IMR-90 (cell line): Measurements from ENCODE around the gene SCAF4. TPM values are rescaled to one million over a fixed set of nuclear protein-coding genes. Genes with fewer than 3 reads are reported as not detected.

Experiments
- ATAC-seq: fragments of 200-7000 bp; cut with Tn5 transposase; 2 replicates; pipeline ENCODE4 v1.9.1; 2020; ENCODE audit warnings: low read depth, mild to moderate bottlenecking, moderate library complexity
- BruUV-seq: library from RNA; stranded (reverse); fragments of 400-500 nt; replicated peaks from 2 replicates; lab custom pipeline; 2021; lab: Mats Ljungman, UMichigan
- CTCF ChIA-PET: fragments of 300-600 bp; formaldehyde crosslinking; extraction: SDS; loops from one replicate; lab custom pipeline; 2021; ENCODE audit warnings: antibody characterized with exemption; lab: Yijun Ruan, JAX
- POLR2A ChIA-PET: fragments of 300-600 bp; sonication (Branson Sonifier 250); formaldehyde crosslinking; loops from one replicate; lab custom pipeline; 2022; ENCODE audit warnings: antibody characterized with exemption; ENCODE audit not compliant: unreplicated experiment; lab: Charles Lee
- DNase-seq: peaks from one replicate; pipeline ENCODE4 v3.0.0; 2013
- H2AFZ ChIP-seq: replicated peaks from 2 replicates; pipeline ENCODE3; 2013; ENCODE audit warnings: low read length, mild to moderate bottlenecking; ENCODE audit not compliant: poor library complexity
- H2AK5ac ChIP-seq: 2 replicates; pipeline ENCODE4 v1.6.1; 2013; ENCODE audit warnings: low read depth, low read length, inconsistent platforms
- H2AK9ac ChIP-seq: replicated peaks from 2 replicates; pipeline ENCODE3; 2013; ENCODE audit warnings: mild to moderate bottlenecking, low read depth, low read length, moderate library complexity; ENCODE audit not compliant: poor library complexity
- H2BK120ac ChIP-seq: 2 replicates; pipeline ENCODE4 v1.6.1; 2013; ENCODE audit warnings: low read depth, low read length, inconsistent platforms
- H2BK15ac ChIP-seq: 3 replicates; pipeline ENCODE4 v1.6.1; 2013; ENCODE audit warnings: low read depth, low read length, inconsistent platforms
- H2BK20ac ChIP-seq: 2 replicates; pipeline ENCODE4 v1.6.1; 2013; ENCODE audit warnings: low read depth, mild to moderate bottlenecking, inconsistent platforms, low read length, moderate library complexity
- H2BK5ac ChIP-seq: 2 replicates; pipeline ENCODE4 v1.6.1; 2013; ENCODE audit warnings: mild to moderate bottlenecking, low read depth, low read length, inconsistent platforms; ENCODE audit not compliant: poor library complexity, severe bottlenecking
- H3K14ac ChIP-seq: replicated peaks from 2 replicates; pipeline ENCODE4 v1.6.1; 2013; ENCODE audit warnings: low read depth, low read length, inconsistent platforms
- H3K18ac ChIP-seq: 2 replicates; pipeline ENCODE4 v1.6.1; 2013; ENCODE audit warnings: low read depth, low read length, control low read depth
- H3K23ac ChIP-seq: 2 replicates; pipeline ENCODE4 v1.6.1; 2013; ENCODE audit warnings: low read depth, low read length, inconsistent platforms
- H3K27ac ChIP-seq: 2 replicates; pipeline ENCODE4 v1.5.1; 2013; ENCODE audit warnings: mild to moderate bottlenecking, control low read depth, low read length; ENCODE audit not compliant: insufficient read depth
- H3K27me3 ChIP-seq: 2 replicates; pipeline ENCODE4 v1.6.1; 2013; ENCODE audit warnings: low read length; ENCODE audit not compliant: control insufficient read depth, insufficient read depth
- H3K36me3 ChIP-seq: 2 replicates; pipeline ENCODE4 v1.6.1; 2013; ENCODE audit warnings: low read length, mixed read lengths; ENCODE audit not compliant: control insufficient read depth, insufficient read depth
- H3K4ac ChIP-seq: 2 replicates; pipeline ENCODE4 v1.6.1; 2013; ENCODE audit warnings: low read depth, low read length, inconsistent platforms
- H3K4me1 ChIP-seq: 2 replicates; pipeline ENCODE4 v1.6.1; 2013; ENCODE audit warnings: low read length, mixed read lengths; ENCODE audit not compliant: control insufficient read depth, insufficient read depth
- H3K4me2 ChIP-seq: 2 replicates; pipeline ENCODE4 v1.6.1; 2013; ENCODE audit warnings: low read depth, mild to moderate bottlenecking, control low read depth, low read length, moderate library complexity
- H3K4me3 ChIP-seq: 2 replicates; pipeline ENCODE4 v1.5.1; 2013; ENCODE audit warnings: low read depth, mild to moderate bottlenecking, control low read depth, low read length, moderate library complexity; ENCODE audit not compliant: insufficient read depth
- H3K56ac ChIP-seq: 2 replicates; pipeline ENCODE4 v1.6.1; 2013; ENCODE audit warnings: low read length, inconsistent platforms; ENCODE audit not compliant: insufficient read depth; ENCODE audit errors: extremely low read depth
- H3K79me1 ChIP-seq, 2 experiments: 2 replicates each; pipeline ENCODE4 v1.6.1; 2013; ENCODE audit warnings: low read length in 2 of 2, inconsistent platforms in 1 of 2, low read depth in 1 of 2
- H3K9ac ChIP-seq: 2 replicates; pipeline ENCODE4 v1.6.1; 2013; ENCODE audit warnings: low read depth, low read length, control low read depth
- H3K9me1 ChIP-seq: 2 replicates; pipeline ENCODE4 v1.6.1; 2013; ENCODE audit warnings: low read length, inconsistent platforms; ENCODE audit not compliant: insufficient read depth
- H3K9me3 ChIP-seq: 2 replicates; pipeline ENCODE4 v1.6.1; 2013; ENCODE audit warnings: low read length; ENCODE audit not compliant: control insufficient read depth, insufficient read depth
- H4K20me1 ChIP-seq: 2 replicates; pipeline ENCODE4 v1.6.1; 2013; ENCODE audit warnings: low read length, inconsistent platforms; ENCODE audit not compliant: insufficient read depth
- H4K5ac ChIP-seq: 2 replicates; pipeline ENCODE4 v1.6.1; 2013; ENCODE audit warnings: mild to moderate bottlenecking, low read depth, low read length, control low read depth
- H4K8ac ChIP-seq, 2 experiments: 2 replicates each; pipeline ENCODE4 v1.6.1; 2013; ENCODE audit warnings: low read depth in 2 of 2, low read length in 2 of 2, control low read depth in 1 of 2, inconsistent platforms in 1 of 2
- H4K91ac ChIP-seq: 2 replicates; pipeline ENCODE4 v1.6.1; 2013; ENCODE audit warnings: low read depth, low read length, inconsistent platforms; ENCODE audit not compliant: insufficient read depth
- ELK1 ChIP-seq: fragments of 150-350 bp; IDR thresholded peaks from 2 replicates; pipeline ENCODE4 v1.6.1; 2016; ENCODE audit warnings: low read depth, mild to moderate bottlenecking, low read length, moderate library complexity, borderline replicate concordance
- WGBS, 2 experiments: methylation state at CpG; one replicate each; pipeline versions ENCODE4 v1.1.5 to v1.1.7; 2013; ENCODE audit warnings: missing lambda C conversion rate in 2 of 2; ENCODE audit not compliant: insufficient read length in 1 of 2; ENCODE audit errors: extremely low coverage in 2 of 2; 5-methylcytosine and 5-hydroxymethylcytosine counted together
- dilution Hi-C: fragments of 300-500 bp; cut with HindIII; formaldehyde crosslinking; loops from one replicate; pipeline ENCODE4 v1.14.3; 2018; ENCODE audit warnings: low sequenced_read_pairs; ENCODE audit not compliant: unreplicated experiment
- in situ Hi-C: fragments of 300-500 bp; cut with MboI; formaldehyde crosslinking; loops from 3 replicates; pipeline ENCODE4 v1.14.3; 2019; ENCODE audit warnings: low sequenced_read_pairs, inconsistent platforms, mixed read lengths
- intact Hi-C: fragments of 100-400 bp; cut with micrococcal nuclease; formaldehyde crosslinking; loops from 2 replicates; pipeline ENCODE4 v1.10.0; 2022
- polyA plus RNA-seq, 3 experiments: library from polyadenylated mRNA; depleted of rRNA; stranded (reverse); fragments of >200 nt; gene quantifications; 2 replicates each; pipeline ENCODE4 v1.2.3, GENCODE V29; 2012; ENCODE audit warnings: low replicate concordance in 1 of 3
- total RNA-seq: library from RNA; depleted of rRNA; stranded (reverse); fragments of >200 nt; gene quantifications from 2 replicates; pipeline ENCODE4 v1.2.3, GENCODE V29; 2012

SCAF4 gene
- total and polyA plus RNA-seq, 2 of the 4 experiments (the other 2 are of a cell fraction): 2.7 to 12.1 TPM

DNA sequence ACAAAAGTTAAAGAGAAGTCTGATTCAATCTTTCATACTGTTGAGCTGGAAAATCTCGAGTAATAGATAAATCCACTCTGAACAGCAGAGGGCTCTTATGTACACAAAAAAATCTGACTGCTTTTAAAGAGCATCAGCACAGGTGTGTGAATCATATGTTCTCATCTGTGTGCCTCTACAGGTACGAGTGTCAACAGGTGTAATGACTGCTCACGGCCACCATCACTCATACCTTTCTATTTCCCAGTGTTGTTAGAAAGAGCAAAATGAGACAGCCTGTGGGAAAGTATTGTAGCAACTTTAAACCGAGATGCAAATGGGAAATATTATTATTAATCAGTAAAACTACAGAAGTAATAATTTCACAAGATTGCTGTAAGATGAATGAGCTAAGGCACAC is 49.0 kb upstream of the SCAF4 start:
- ChIA-PET POLR2A (no interaction called here), CTCF (no interaction called here)
- Histone ChIP-seq H4K20me1 (no peaks in the 10 kb centered on the region), H2AK5ac (no peak overlapping the region), H2BK120ac (no peak overlapping the region), H3K14ac (no peak overlapping the region), H4K91ac (no peak overlapping the region), H3K18ac (no peak overlapping the region), H3K36me3 (no peaks in the 10 kb centered on the region), H2AK9ac (no peak overlapping the region), H3K9ac (no peak overlapping the region), H3K9me1 (no peaks in the 10 kb centered on the region), H3K4me3 (no peak overlapping the region), H4K8ac (no peak overlapping the region), H3K79me1 (no peaks in the 10 kb centered on the region), H2BK5ac (no peak overlapping the region), H3K4me2 (no peak overlapping the region), H3K56ac (no peak overlapping the region), H3K27ac (no peak overlapping the region), H3K23ac (no peak overlapping the region), H2BK20ac (no peak overlapping the region), H4K5ac (no peak overlapping the region), H3K4me1 (no peaks in the 10 kb centered on the region), H3K9me3 (no peaks in the 10 kb centered on the region), H2AFZ (no peak overlapping the region), H3K27me3 (peaks cover 2% of the 10 kb centered on the region; the same call in 1 of the 2 replicates), H2BK15ac (no peak overlapping the region), H3K4ac (no peak overlapping the region)
- TF ChIP-seq ELK1: no peak
- no TSS peak for BruUV-seq
- ATAC-seq (no peak), DNase-seq (no peak)
- intact Hi-C loops (no loop called here), dilution Hi-C loops (no loop called here), in situ Hi-C loops (no loop called here)
- no CpG with 5 or more reads among the region's 4 CpGs for WGBS, 2 experiments
